RWPE2 (cell line): Measurements from ENCODE around the gene GREM2.

Experiments used
- ATAC-seq: fragments of 200-7000 bp; cut with Tn5 transposase; 3 replicates; pipeline ENCODE4 v1.9.1; 2021; ENCODE audit warnings: low read depth
- DNase-seq: peaks from one replicate; pipeline ENCODE4 v3.0.0-alpha.2; 2020; ENCODE audit warnings: low spot score
- H3K27ac ChIP-seq: fragments of 450-650 bp; 2 replicates; pipeline ENCODE4 v1.5.1; 2017; ENCODE audit warnings: mild to moderate bottlenecking; ENCODE audit not compliant: poor library complexity, severe bottlenecking
- H3K27me3 ChIP-seq: fragments of 250-450 bp; sonication (Bioruptor Pico); 2 replicates; pipeline ENCODE4 v1.5.1; 2021; ENCODE audit warnings: mild to moderate bottlenecking, moderate library complexity; ENCODE audit not compliant: insufficient read depth, poor library complexity, severe bottlenecking
- H3K36me3 ChIP-seq: fragments of 250-450 bp; sonication (Bioruptor Pico); 2 replicates; pipeline ENCODE4 v1.5.1; 2020; ENCODE audit warnings: low read depth, mild to moderate bottlenecking, moderate library complexity
- H3K4me1 ChIP-seq: fragments of 250-450 bp; sonication (Bioruptor Pico); 2 replicates; pipeline ENCODE4 v1.5.1; 2021; ENCODE audit warnings: mild to moderate bottlenecking, moderate library complexity; ENCODE audit not compliant: insufficient read depth, poor library complexity, severe bottlenecking
- H3K4me3 ChIP-seq: fragments of 250-450 bp; sonication (Bioruptor Pico); 2 replicates; pipeline ENCODE4 v1.5.1; 2021; ENCODE audit warnings: mild to moderate bottlenecking, moderate library complexity; ENCODE audit not compliant: severe bottlenecking
- H3K9me3 ChIP-seq: fragments of 250-450 bp; sonication (Bioruptor Pico); 2 replicates; pipeline ENCODE4 v1.5.1; 2021; ENCODE audit warnings: mild to moderate bottlenecking, moderate library complexity; ENCODE audit not compliant: severe bottlenecking
- TF ChIP-seq, protein P1 (sequence below): fragments of 450-650 bp; IDR thresholded peaks from one replicate; pipeline ENCODE4 v1.5.1; 2017; ENCODE audit warnings: mild to moderate bottlenecking, moderate library complexity; ENCODE audit not compliant: poor library complexity, severe bottlenecking

The GREM2 gene

DNA sequence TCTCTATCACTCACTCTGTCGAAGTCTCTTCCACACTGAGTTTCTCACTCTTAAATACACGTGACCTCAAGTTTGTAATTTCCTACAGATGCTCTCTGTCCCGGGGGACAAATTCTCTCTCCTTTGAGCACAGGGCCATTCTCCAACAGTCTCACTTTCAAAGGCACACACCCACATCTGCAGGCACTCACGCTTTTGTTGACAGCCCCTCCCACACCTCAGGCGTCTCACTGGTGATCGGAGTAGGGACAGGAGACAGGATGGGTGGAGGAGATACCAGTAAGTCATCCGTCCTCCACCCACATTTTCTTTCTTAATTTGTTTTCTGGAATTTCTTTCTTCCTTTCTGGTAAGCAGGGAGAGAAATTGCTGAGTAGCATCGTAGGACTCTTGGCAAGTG lies 40.6 kb upstream of the GREM2 start:
- TF ChIP-seq, protein P1, sequence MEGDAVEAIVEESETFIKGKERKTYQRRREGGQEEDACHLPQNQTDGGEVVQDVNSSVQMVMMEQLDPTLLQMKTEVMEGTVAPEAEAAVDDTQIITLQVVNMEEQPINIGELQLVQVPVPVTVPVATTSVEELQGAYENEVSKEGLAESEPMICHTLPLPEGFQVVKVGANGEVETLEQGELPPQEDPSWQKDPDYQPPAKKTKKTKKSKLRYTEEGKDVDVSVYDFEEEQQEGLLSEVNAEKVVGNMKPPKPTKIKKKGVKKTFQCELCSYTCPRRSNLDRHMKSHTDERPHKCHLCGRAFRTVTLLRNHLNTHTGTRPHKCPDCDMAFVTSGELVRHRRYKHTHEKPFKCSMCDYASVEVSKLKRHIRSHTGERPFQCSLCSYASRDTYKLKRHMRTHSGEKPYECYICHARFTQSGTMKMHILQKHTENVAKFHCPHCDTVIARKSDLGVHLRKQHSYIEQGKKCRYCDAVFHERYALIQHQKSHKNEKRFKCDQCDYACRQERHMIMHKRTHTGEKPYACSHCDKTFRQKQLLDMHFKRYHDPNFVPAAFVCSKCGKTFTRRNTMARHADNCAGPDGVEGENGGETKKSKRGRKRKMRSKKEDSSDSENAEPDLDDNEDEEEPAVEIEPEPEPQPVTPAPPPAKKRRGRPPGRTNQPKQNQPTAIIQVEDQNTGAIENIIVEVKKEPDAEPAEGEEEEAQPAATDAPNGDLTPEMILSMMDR: no peak
- Histone ChIP-seq H3K4me3 (no peak overlapping the region), H3K9me3 (no peaks in the 10 kb centered on the region), H3K4me1 (no peaks in the 10 kb centered on the region), H3K36me3 (no peaks in the 10 kb centered on the region), H3K27ac (no peak overlapping the region), H3K27me3 (no peaks in the 10 kb centered on the region)
- no peak for ATAC-seq
- no peak for DNase-seq

DNA sequence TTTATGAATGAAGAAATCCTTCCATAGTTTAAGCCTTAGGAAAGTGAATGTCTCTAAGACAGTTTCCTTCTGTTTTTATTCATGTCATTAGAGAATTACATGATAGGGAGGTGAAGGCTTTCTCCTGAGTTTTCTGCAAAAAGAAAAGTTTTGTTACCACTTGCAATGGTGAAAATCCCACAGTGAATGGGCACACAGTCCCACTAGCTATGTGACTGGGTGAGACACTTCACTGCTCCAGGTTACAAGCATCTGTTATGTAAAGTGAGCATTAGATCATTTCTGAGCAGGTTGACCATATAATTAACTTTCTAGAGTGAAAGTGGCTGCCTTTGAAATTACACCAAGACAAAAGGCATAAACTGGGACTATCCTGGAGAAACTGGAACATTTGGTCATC lies 38.9 kb upstream of the GREM2 start:
- DNase-seq (no peak), ATAC-seq (no peak)
- Histone ChIP-seq H3K9me3 (no peaks in the 10 kb centered on the region), H3K4me3 (no peak overlapping the region), H3K27ac (no peak overlapping the region), H3K27me3 (no peaks in the 10 kb centered on the region), H3K36me3 (no peaks in the 10 kb centered on the region), H3K4me1 (no peaks in the 10 kb centered on the region)
- TF ChIP-seq, protein P1: no peak

DNA sequence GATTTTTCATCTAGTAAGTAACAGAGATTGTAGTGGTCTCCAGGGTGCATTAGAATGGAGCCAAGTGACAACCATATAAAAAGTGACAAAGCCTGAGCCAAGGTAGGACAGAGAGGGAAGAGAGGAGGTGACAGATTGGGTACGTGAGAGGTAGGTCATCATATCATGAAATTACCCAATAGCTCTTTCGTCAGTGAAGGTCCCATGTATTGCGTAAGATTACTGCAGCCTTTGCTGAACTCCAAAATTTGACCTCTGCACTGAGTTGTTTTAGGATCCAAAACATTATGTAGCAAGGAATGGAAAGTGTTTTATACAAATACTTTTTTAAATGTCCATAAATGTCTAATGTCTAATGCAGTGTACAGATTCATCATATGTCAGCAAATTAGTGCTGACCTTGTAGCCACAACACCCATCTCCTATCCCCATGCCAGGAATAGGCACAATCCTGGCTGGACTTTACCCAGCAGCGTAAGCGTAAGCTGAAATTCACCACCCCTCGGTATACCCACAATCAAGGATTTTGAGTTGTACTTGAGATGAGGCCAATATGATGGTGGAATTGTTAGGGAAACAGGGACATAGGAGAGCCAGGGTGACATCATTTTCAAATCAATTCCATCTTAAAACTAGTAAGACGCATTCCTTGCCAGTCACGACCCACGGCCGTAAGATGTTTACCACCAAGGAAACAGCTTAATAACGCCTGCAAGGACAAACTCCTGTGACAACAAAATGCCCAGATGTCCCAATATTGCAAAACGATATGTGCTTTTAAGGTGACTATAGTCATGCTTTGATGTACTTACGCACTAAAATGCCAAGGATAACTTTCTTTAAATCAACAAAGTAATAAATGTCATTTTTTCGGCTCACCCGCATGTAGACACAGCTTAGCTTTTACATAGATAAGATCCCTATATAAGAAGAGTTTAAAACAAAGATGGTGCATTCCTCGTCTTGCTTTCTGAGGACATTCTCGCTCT lies 38.1 kb upstream of the GREM2 start:
- TF ChIP-seq, protein P1: no peak
- Histone ChIP-seq H3K9me3 (no peaks in the 10 kb centered on the region), H3K27ac (no peak overlapping the region), H3K4me3 (no peak overlapping the region), H3K4me1 (no peaks in the 10 kb centered on the region), H3K36me3 (no peaks in the 10 kb centered on the region), H3K27me3 (no peaks in the 10 kb centered on the region)
- ATAC-seq (no peak), DNase-seq (no peak)

DNA sequence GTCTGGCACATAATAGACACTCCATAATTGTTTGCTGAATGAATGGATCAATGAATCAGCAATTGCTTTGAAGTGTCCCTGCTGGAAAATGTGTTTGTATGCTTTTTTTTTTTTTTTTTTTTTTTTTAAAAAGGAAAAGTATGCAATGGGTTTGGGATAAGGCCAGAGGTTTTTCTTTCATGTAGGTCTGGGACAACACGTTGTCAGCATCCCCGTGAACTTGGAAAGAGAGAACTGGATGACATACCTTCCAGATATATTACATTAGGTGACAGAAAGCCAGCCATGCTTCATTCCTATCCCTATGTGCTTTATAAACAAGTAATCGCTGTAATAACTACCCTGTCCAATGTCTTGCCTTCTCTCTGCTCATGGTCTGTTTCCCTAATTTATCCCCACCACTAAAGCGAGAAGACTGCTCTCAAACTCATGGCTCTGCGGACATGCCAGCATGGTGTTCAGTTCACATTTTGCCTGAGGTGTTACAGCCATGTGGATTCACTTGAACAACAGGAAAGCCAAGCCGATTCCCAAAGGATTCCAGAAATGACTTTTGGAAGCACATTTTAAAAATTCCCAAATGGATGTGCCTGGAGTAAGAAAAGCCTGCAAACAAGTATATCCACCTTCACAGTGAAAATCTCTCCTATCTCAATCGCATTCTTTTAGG lies 34.8 kb upstream of the GREM2 start:
- Histone ChIP-seq H3K9me3 (no peaks in the 10 kb centered on the region), H3K27ac (no peak overlapping the region), H3K36me3 (no peaks in the 10 kb centered on the region), H3K27me3 (no peaks in the 10 kb centered on the region), H3K4me3 (no peak overlapping the region), H3K4me1 (no peaks in the 10 kb centered on the region)
- TF ChIP-seq, protein P1: no peak
- no peak for DNase-seq
- no peak for ATAC-seq
